ENCODE results near the gene MTREX.

Gene MTREX

GRCh38 chr5:55307383-55308253, at the start of gene MTREX, which contains the start of gene DHX29:
Gene MTREX (plus strand): TSS chr5:55307989. CDS start chr5:55308014, 25 bp downstream.
Gene DHX29 (minus strand): TSS chr5:55307694. CDS start chr5:55307573, 121 bp downstream.
- TF ChIP-seq CTCF (IDR thresholded peaks at IDR 0.05; ENCODE audit: low read depth, low read length, missing control alignments): no peak
- peak; percentile 73 for DNase-seq (ENCODE audit: extremely low read depth, low read depth)
- H3K4me3 ChIP-seq (replicated peaks; ENCODE audit: low read depth, low read length): peak within 1 kb of the TSS; percentile 98

GRCh38 chr5:55258339-55258738, 49.5 kb upstream of the MTREX start:
- no peak for TF ChIP-seq CTCF (IDR thresholded peaks at IDR 0.05; ENCODE audit: low read depth, low read length, missing control alignments)

GRCh38 chr5:55276771-55277170, 31.0 kb upstream of the MTREX start:
- H3K4me3 ChIP-seq (replicated peaks; ENCODE audit: low read depth, low read length): no peak overlapping the region
- no peak for TF ChIP-seq CTCF (IDR thresholded peaks at IDR 0.05; ENCODE audit: low read depth, low read length, missing control alignments)
- DNase-seq (ENCODE audit: extremely low read depth, low read depth): no peak

More at GRCh38 chr5:55258339-55258738, 49.5 kb upstream of the MTREX start:
- no peak overlapping the region for H3K4me3 ChIP-seq (replicated peaks; ENCODE audit: low read depth, low read length)
- DNase-seq (ENCODE audit: extremely low read depth, low read depth): no peak

- no peak for DNase-seq (ENCODE audit: extremely low read depth, low read depth)
- no peak for TF ChIP-seq CTCF (IDR thresholded peaks at IDR 0.05; ENCODE audit: low read depth, low read length, missing control alignments)
Observed at GRCh38 chr5:55278778-55279177, 29.0 kb upstream of the MTREX start.

GRCh38 chr5:55286411-55286933, 21.3 kb upstream of the MTREX start:
- TF ChIP-seq CTCF (IDR thresholded peaks at IDR 0.05; ENCODE audit: low read depth, low read length, missing control alignments): no peak
- H3K4me3 ChIP-seq (replicated peaks; ENCODE audit: low read depth, low read length): no peak overlapping the region
- no peak for DNase-seq (ENCODE audit: extremely low read depth, low read depth)

More at GRCh38 chr5:55278778-55279177, 29.0 kb upstream of the MTREX start:
- H3K4me3 ChIP-seq (replicated peaks; ENCODE audit: low read depth, low read length): no peak overlapping the region

- H3K4me3 ChIP-seq (replicated peaks; ENCODE audit: low read depth, low read length): no peak overlapping the region
- no peak for TF ChIP-seq CTCF (IDR thresholded peaks at IDR 0.05; ENCODE audit: low read depth, low read length, missing control alignments)
- DNase-seq (ENCODE audit: extremely low read depth, low read depth): no peak
Observed at GRCh38 chr5:55289808-55290207, 18.0 kb upstream of the MTREX start.
